ENCODE measurements around the gene IFT81. TPM values are rescaled to one million over a fixed set of nuclear protein-coding genes. Genes with fewer than 3 reads are reported as not detected.

The IFT81 gene
- total and polyA plus RNA-seq, 3 donors from 2014 or later, result 20.1 to 43.4 (median 26.7) TPM

GRCh38 chr12:110229409-110229808, 105.3 kb downstream of the IFT81 start:
- Histone ChIP-seq H3K4me1 (peaks cover 48% of the 10 kb centered on the region), H3K4me3 (no peak overlapping the region), H3K9me3 (no peaks in the 10 kb centered on the region), H3K27ac (peak overlapping the region; percentile 11 to 72), H3K36me3 (ENCODE audit: low read depth, missing control alignments) (no peaks in the 10 kb centered on the region), H3K27me3 (no peaks in the 10 kb centered on the region)
- no peak for DNase-seq
- intact Hi-C loops (cut with DNase I; ENCODE audit: low total_unique reads), result loop anchor here (10.0 kb wide), 1 partner anchor 125 kb away; no protein-coding TSS in a partner anchor
- WGBS, 2 donors, result 74 to 78% methylated on average over 4 of the region's 4 CpGs
- TF ChIP-seq CTCF (IDR thresholded peaks at IDR 0.05), result no peak
- TF ChIP-seq POLR2A (IDR thresholded peaks at IDR 0.05), result no peak

- WGBS, 2 donors, result 36 to 40% methylated on average over 1 of the region's 1 CpG
These were observed 106.5 kb downstream of the IFT81 start for GRCh38 chr12:110230655-110231054.

GRCh38 chr12:110233212-110233903, 109.2 kb downstream of the IFT81 start:
- H3K27ac ChIP-seq, result peak overlapping the region in 1 of 2 donors; percentile 30
- H3K4me3 ChIP-seq, result no peak overlapping the region
- no peaks in the 10 kb centered on the region for H3K36me3 ChIP-seq (ENCODE audit: low read depth, missing control alignments)
- DNase-seq, result no peak
- no peaks in the 10 kb centered on the region for H3K9me3 ChIP-seq
- no peaks in the 10 kb centered on the region for H3K27me3 ChIP-seq
- intact Hi-C loops (cut with DNase I; ENCODE audit: low total_unique reads), result no loop called here
- WGBS, 2 donors, result 74 to 81% methylated on average over 6 of the region's 6 CpGs
- peaks cover 30% of the 10 kb centered on the region for H3K4me1 ChIP-seq
- TF ChIP-seq POLR2A (IDR thresholded peaks at IDR 0.05) (no peak), CTCF (IDR thresholded peaks at IDR 0.05) (no peak)

More at GRCh38 chr12:110230655-110231054, 106.5 kb downstream of the IFT81 start:
- Histone ChIP-seq H3K9me3 (no peaks in the 10 kb centered on the region), H3K4me3 (no peak overlapping the region), H3K27me3 (no peaks in the 10 kb centered on the region), H3K27ac (peak overlapping the region; percentile 19 to 75), H3K36me3 (ENCODE audit: low read depth, missing control alignments) (no peaks in the 10 kb centered on the region), H3K4me1 (peaks cover 35% of the 10 kb centered on the region)
- no peak for DNase-seq
- intact Hi-C loops (cut with DNase I; ENCODE audit: low total_unique reads), result no loop called here
- TF ChIP-seq POLR2A (IDR thresholded peaks at IDR 0.05), result no peak
- no peak for TF ChIP-seq CTCF (IDR thresholded peaks at IDR 0.05)

- H3K27ac ChIP-seq, result peak overlapping the region in 1 of 2 donors; percentile 22
- H3K4me3 ChIP-seq, result no peak overlapping the region
- intact Hi-C loops (cut with DNase I; ENCODE audit: low total_unique reads), result no loop called here
- no peaks in the 10 kb centered on the region for H3K9me3 ChIP-seq
- no peak for DNase-seq
- TF ChIP-seq CTCF (IDR thresholded peaks at IDR 0.05), result no peak
- no peak for TF ChIP-seq POLR2A (IDR thresholded peaks at IDR 0.05)
- H3K36me3 ChIP-seq (ENCODE audit: low read depth, missing control alignments), result no peaks in the 10 kb centered on the region
- H3K4me1 ChIP-seq, result peaks cover 20% of the 10 kb centered on the region
- no peaks in the 10 kb centered on the region for H3K27me3 ChIP-seq
- 57 to 62% methylated on average over 2 of the region's 2 CpGs for WGBS, 2 donors
These were observed 110.2 kb downstream of the IFT81 start for GRCh38 chr12:110234331-110234751.

- DNase-seq, result no peak
- Histone ChIP-seq H3K27me3 (no peaks in the 10 kb centered on the region), H3K9me3 (no peaks in the 10 kb centered on the region), H3K4me3 (no peak overlapping the region), H3K4me1 (peaks cover 16% of the 10 kb centered on the region), H3K36me3 (ENCODE audit: low read depth, missing control alignments) (no peaks in the 10 kb centered on the region), H3K27ac (peak overlapping the region in 1 of 2 donors; percentile 22)
- intact Hi-C loops (cut with DNase I; ENCODE audit: low total_unique reads), result no loop called here
- 30 to 50% methylated on average over 3 of the region's 3 CpGs for WGBS, 2 donors
- no peak for TF ChIP-seq CTCF (IDR thresholded peaks at IDR 0.05)
These were observed 110.6 kb downstream of the IFT81 start for GRCh38 chr12:110234755-110235154.
